Activated CD8-positive, alpha-beta T cell treated with anti-CD3 and anti-CD28 coated beads for 36 hours (primary cell): Measurements from ENCODE around the gene CATSPER4. TPM values are rescaled to one million over a fixed set of nuclear protein-coding genes. Genes with fewer than 3 reads are reported as not detected.

ENCODE experiments used
- ATAC-seq: fragments of 200-7000 bp; cut with Tn5 transposase; one replicate; pipeline ENCODE4 v1.10.0; 2021; ENCODE audit warnings: mild to moderate bottlenecking, moderate library complexity
- CTCF ChIA-PET: fragments of 350-600 bp; sonication (Branson Sonifier 250); formaldehyde crosslinking; loops from one replicate; lab custom pipeline; 2021; ENCODE audit warnings: antibody characterized with exemption; lab: Charles Lee
- POLR2A ChIA-PET: fragments of 350-600 bp; sonication (Branson Sonifier 250); formaldehyde crosslinking; loops from one replicate; lab custom pipeline; 2021; ENCODE audit warnings: antibody characterized with exemption; lab: Charles Lee
- DNase-seq: peaks from one replicate; pipeline ENCODE4 v3.0.0-alpha.2; 2020
- H3K27ac Mint-ChIP-seq: one replicate; pipeline ENCODE4 v1.8.0; 2021; ENCODE audit warnings: mild to moderate bottlenecking, mixed read lengths
- H3K27me3 Mint-ChIP-seq: one replicate; pipeline ENCODE4 v1.8.0; 2021; ENCODE audit warnings: mixed read lengths
- H3K36me3 Mint-ChIP-seq: one replicate; pipeline ENCODE4 v1.8.0; 2021; ENCODE audit warnings: low read depth, mixed read lengths
- H3K4me1 Mint-ChIP-seq: one replicate; pipeline ENCODE4 v1.8.0; 2021; ENCODE audit warnings: low read depth, mixed read lengths
- H3K4me3 Mint-ChIP-seq: one replicate; pipeline ENCODE4 v1.8.0; 2021; ENCODE audit warnings: mild to moderate bottlenecking, moderate library complexity, mixed read lengths
- H3K9me3 Mint-ChIP-seq: one replicate; pipeline ENCODE4 v1.8.0; 2021; ENCODE audit warnings: mixed read lengths
- CTCF ChIP-seq: fragments of 200-600 bp; IDR thresholded peaks from one replicate; pipeline ENCODE4 v1.8.0; 2022; ENCODE audit warnings: antibody characterized with exemption, mild to moderate bottlenecking
- intact Hi-C: fragments of 100-400 bp; cut with micrococcal nuclease; formaldehyde crosslinking; loops from one replicate; pipeline ENCODE4 v1.10.0; 2022
- total RNA-seq, 2 experiments: library from RNA; stranded (reverse); gene quantifications; one replicate each; pipeline ENCODE4 v1.2.3, GENCODE V29; 2021

The CATSPER4 gene
- total RNA-seq, 2 experiments from 2014 or later = not detected

DNA sequence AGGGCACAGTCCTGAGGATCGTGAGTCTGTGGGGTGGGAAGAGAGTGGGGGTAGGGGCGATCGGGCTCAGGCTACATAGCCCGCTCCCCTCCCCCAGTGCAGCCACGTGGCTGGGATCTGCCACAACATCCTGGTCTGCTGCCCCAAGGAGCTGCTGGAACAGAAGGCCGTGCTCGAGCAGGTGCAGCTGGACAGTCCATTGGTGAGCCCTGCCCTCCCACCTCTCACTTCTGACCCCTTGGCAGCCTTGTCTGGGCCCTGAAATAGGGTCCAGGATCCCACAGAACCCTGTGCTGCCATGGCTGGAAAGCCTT, 8.1 kb upstream of the CATSPER4 start:
- Mint-ChIP-seq H3K36me3 (no peaks in the 10 kb centered on the region), H3K9me3 (no peaks in the 10 kb centered on the region), H3K27ac (no peak overlapping the region), H3K4me1 (no peaks in the 10 kb centered on the region), H3K4me3 (no peak overlapping the region), H3K27me3 (no peaks in the 10 kb centered on the region)
- ChIA-PET POLR2A (no interaction called here), CTCF (interaction anchor here (1.1 to 2.5 kb wide), 2 partner anchors 52 to 53 kb away, joined by 3 to 8 read pairs; partner anchors contain the start of gene CEP85)
- no peak for ATAC-seq
- DNase-seq = no peak
- TF ChIP-seq CTCF = no peak
- intact Hi-C loops = no loop called here

DNA sequence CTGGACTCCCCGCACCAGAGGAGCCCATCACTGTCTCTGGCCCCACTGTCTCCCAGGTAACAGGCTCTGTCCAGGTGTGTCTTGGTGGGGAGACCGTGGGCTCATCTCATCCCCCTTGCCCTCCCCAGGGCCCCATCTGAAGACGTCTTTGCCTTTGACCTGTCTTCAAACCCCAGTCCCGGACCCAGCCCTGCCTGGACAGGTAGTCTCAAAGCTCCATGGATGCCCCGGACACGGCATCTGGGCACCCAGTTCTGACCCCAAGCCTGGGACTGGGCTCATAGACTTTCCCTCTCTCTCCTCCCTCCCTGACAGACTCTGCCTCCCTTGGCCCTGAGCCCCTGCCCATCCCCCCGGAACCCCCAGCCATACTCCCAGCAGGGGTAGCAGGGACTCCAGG, 6.3 kb upstream of the CATSPER4 start:
- no peak for TF ChIP-seq CTCF
- Mint-ChIP-seq H3K9me3 (no peaks in the 10 kb centered on the region), H3K36me3 (no peaks in the 10 kb centered on the region), H3K27ac (no peak overlapping the region), H3K27me3 (no peaks in the 10 kb centered on the region), H3K4me3 (no peak overlapping the region), H3K4me1 (no peaks in the 10 kb centered on the region)
- DNase-seq = no peak
- POLR2A ChIA-PET = no interaction called here
- intact Hi-C loops = no loop called here
- ATAC-seq = no peak
- CTCF ChIA-PET = no interaction called here

DNA sequence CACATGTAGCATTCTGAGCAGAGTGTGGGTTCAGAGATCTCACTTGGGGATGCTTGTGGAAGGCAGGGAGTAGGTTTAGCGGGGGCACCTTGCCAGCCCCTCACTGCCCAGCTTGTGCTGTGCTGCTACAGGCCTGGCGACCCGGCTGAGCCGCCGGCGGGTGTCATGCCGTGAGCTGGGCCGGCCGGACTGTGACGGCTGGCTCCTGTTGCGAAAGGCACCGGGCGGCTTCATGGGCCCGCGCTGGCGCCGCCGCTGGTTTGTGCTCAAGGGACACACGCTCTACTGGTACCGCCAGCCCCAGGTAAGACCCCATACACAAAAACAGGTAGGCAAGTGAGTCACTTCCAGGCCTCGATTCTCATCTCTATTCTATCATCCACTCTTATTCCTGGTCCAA, 5.5 kb upstream of the CATSPER4 start:
- ATAC-seq = no peak
- POLR2A ChIA-PET = no interaction called here

GRCh38 chr1:26187882-26188281, 2.5 kb upstream of the CATSPER4 start:
- Mint-ChIP-seq H3K27me3 (no peaks in the 10 kb centered on the region), H3K4me1 (peaks cover 6% of the 10 kb centered on the region), H3K4me3 (no peak overlapping the region), H3K27ac (no peak overlapping the region), H3K36me3 (no peaks in the 10 kb centered on the region), H3K9me3 (no peaks in the 10 kb centered on the region)
- DNase-seq = no peak
- no peak for TF ChIP-seq CTCF
- ATAC-seq = no peak
- ChIA-PET POLR2A (no interaction called here), CTCF (interaction anchor here (1.6 to 1.9 kb wide), 2 partner anchors 18 to 46 kb away, joined by 5 to 6 read pairs; partner anchors contain the start of genes CEP85 and ZNF593)
- intact Hi-C loops = no loop called here

More for the DNA sequence above, 5.5 kb upstream of the CATSPER4 start:
- Mint-ChIP-seq H3K27ac (no peak overlapping the region), H3K4me1 (no peaks in the 10 kb centered on the region), H3K36me3 (no peaks in the 10 kb centered on the region), H3K9me3 (no peaks in the 10 kb centered on the region), H3K4me3 (no peak overlapping the region), H3K27me3 (no peaks in the 10 kb centered on the region)
- intact Hi-C loops = no loop called here
- CTCF ChIA-PET = no interaction called here
- TF ChIP-seq CTCF = no peak
- DNase-seq = no peak

DNA sequence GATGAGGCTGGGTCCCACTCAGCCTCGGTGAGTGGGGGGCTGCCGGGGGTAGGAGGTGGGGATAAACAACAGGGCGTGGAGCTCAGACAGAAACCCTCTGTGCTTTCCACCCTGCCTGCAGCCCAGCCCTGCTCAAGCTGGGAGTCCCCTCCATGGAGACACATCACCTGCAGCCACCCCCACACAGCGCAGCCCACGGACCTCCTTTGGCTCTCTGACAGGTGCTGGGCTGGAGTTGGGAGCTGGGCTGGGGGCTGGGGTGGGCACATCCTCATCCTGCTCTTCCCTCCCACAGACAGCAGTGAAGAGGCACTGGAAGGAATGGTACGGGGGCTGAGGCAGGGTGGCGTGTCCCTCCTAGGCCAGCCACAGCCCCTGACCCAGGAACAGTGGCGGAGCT, 1.9 kb upstream of the CATSPER4 start:
- H3K4me1 Mint-ChIP-seq = peaks cover 6% of the 10 kb centered on the region
- H3K4me3 Mint-ChIP-seq = no peak overlapping the region
- H3K36me3 Mint-ChIP-seq = no peaks in the 10 kb centered on the region
- no peak overlapping the region for H3K27ac Mint-ChIP-seq
- DNase-seq = no peak
- ChIA-PET CTCF (interaction anchor here (1.0 to 3.0 kb wide), 4 partner anchors 10 to 229 kb away, joined by 3 to 10 read pairs (median 6); partner anchors contain the start of gene CEP85), POLR2A (no interaction called here)
- intact Hi-C loops = no loop called here
- no peaks in the 10 kb centered on the region for H3K9me3 Mint-ChIP-seq
- ATAC-seq = no peak
- no peak for TF ChIP-seq CTCF
- no peaks in the 10 kb centered on the region for H3K27me3 Mint-ChIP-seq
